CD8-positive, alpha-beta memory T cell (primary cell): ENCODE data around the gene MYH10. TPM values are rescaled to one million over a fixed set of nuclear protein-coding genes. Genes with fewer than 3 reads are reported as not detected.
"Not testable (repeated sequence)": the region's sequence is repeated elsewhere in the genome, so short reads cannot be mapped to it uniquely, and the experiment has no call there.

Source experiments
- CTCF ChIA-PET: fragments of 350-600 bp; sonication (Branson Sonifier 250); formaldehyde crosslinking; loops from one replicate; lab custom pipeline; 2021; ENCODE audit warnings: antibody characterized with exemption; lab: Charles Lee
- POLR2A ChIA-PET: fragments of 350-600 bp; sonication (Branson Sonifier 250); formaldehyde crosslinking; loops from one replicate; lab custom pipeline; 2021; ENCODE audit warnings: antibody characterized with exemption; lab: Charles Lee
- DNase-seq, 5 donors: peaks; one replicate each; pipeline versions ENCODE4 v3.0.0 to v3.0.0-alpha.2; 2020 to 2022; ENCODE audit warnings: mixed read lengths in 1 of 5
- H3K27ac ChIP-seq: one replicate; pipeline ENCODE4 v1.7.0; 2013; ENCODE audit warnings: low read depth, mild to moderate bottlenecking, low read length, moderate library complexity
- H3K27me3 ChIP-seq: 2 replicates; pipeline ENCODE4 v1.7.0; 2013; ENCODE audit warnings: low read length, mild to moderate bottlenecking; ENCODE audit not compliant: insufficient read depth, poor library complexity, severe bottlenecking
- H3K36me3 ChIP-seq: 2 replicates; pipeline ENCODE4 v1.7.0; 2013; ENCODE audit warnings: mild to moderate bottlenecking, low read length, moderate library complexity; ENCODE audit not compliant: insufficient read depth
- H3K4me1 ChIP-seq: 2 replicates; pipeline ENCODE4 v1.7.0; 2013; ENCODE audit warnings: mild to moderate bottlenecking, low read length, moderate library complexity; ENCODE audit not compliant: insufficient read depth
- H3K4me3 ChIP-seq: 2 replicates; pipeline ENCODE4 v1.7.0; 2013; ENCODE audit warnings: mild to moderate bottlenecking, low read length
- H3K9me3 ChIP-seq: 2 replicates; pipeline ENCODE4 v1.7.0; 2013; ENCODE audit warnings: mild to moderate bottlenecking, low read length
- H3K27ac Mint-ChIP-seq, 8 donors: one replicate each; pipeline ENCODE4 v1.8.0; 2020 to 2021; ENCODE audit warnings: mixed read lengths in 8 of 8, mild to moderate bottlenecking in 6 of 8, inconsistent platforms in 3 of 8, moderate library complexity in 3 of 8
- H3K27me3 Mint-ChIP-seq, 2 donors: one replicate each; pipeline ENCODE4 v1.8.0; 2020 to 2021; ENCODE audit warnings: mixed read lengths in 2 of 2, mild to moderate bottlenecking in 1 of 2, moderate library complexity in 1 of 2
- H3K36me3 Mint-ChIP-seq, 3 donors: one replicate each; pipeline ENCODE4 v1.8.0; 2020 to 2021; ENCODE audit warnings: mixed read lengths in 3 of 3, inconsistent platforms in 1 of 3, mild to moderate bottlenecking in 1 of 3
- H3K4me1 Mint-ChIP-seq, 3 donors: one replicate each; pipeline ENCODE4 v1.8.0; 2020 to 2021; ENCODE audit warnings: mixed read lengths in 3 of 3, inconsistent platforms in 1 of 3, mild to moderate bottlenecking in 1 of 3
- H3K4me3 Mint-ChIP-seq, 7 donors: one replicate each; pipeline ENCODE4 v1.8.0; 2020 to 2021; ENCODE audit warnings: mixed read lengths in 7 of 7, mild to moderate bottlenecking in 6 of 7, moderate library complexity in 4 of 7, inconsistent platforms in 2 of 7
- H3K9me3 Mint-ChIP-seq, 5 donors: one replicate each; pipeline ENCODE4 v1.8.0; 2020 to 2022; ENCODE audit warnings: mixed read lengths in 5 of 5, mild to moderate bottlenecking in 3 of 5, moderate library complexity in 2 of 5, inconsistent platforms in 1 of 5
- polyA plus RNA-seq: library from polyadenylated mRNA; unstranded; fragments of 300-500 nt; fragmentation: Illumina TruSeq; gene quantifications from one replicate; pipeline ENCODE4 v1.2.3, GENCODE V29; 2021
- total RNA-seq, 2 experiments: library from RNA; stranded (reverse); gene quantifications; one replicate each; pipeline ENCODE4 v1.2.3, GENCODE V29; 2021

MYH10 gene
- total and polyA plus RNA-seq, 3 experiments from 2014 or later: 2.4 to 7.5 (median 6.7) TPM

DNA sequence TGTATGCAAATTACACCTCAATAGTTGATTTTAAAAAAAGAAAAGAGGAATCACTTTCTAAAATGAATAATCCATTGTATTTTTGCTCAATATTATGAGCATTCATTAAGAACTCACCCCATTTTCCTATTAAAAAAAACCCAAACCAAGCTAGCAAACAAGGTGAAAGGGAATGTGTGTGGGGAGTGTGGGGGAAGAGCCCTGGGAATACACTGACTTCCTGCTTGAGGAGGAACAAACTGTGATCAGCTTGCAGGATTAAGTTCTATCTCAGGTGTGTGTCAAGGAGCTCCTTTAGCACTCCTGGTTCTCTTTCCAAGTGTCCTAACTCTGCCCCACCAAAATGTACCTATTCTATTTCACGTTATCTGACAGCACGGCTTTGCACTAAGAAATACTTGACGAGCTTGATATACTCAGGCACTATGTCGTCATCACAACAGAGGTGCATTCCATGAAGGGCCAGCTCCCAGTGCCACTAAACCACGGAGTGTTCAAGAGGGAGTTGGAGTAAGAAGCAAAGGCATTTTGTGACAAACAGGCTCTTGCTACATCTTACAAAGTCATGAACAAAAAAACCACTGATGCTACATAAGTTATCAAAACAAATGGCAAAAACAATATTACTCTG is 73.2 kb downstream of the MYH10 start:
- H3K9me3 ChIP-seq: no peaks in the 10 kb centered on the region
- Mint-ChIP-seq H3K27ac (no peak overlapping the region), H3K4me3 (no peak overlapping the region), H3K4me1 (no peaks in the 10 kb centered on the region), H3K9me3 (no peaks in the 10 kb centered on the region), H3K27me3 (peaks cover 10 to 62% of the 10 kb centered on the region in 2 donors), H3K36me3 (no peaks in the 10 kb centered on the region)
- H3K36me3 ChIP-seq: no peaks in the 10 kb centered on the region
- CTCF ChIA-PET: no interaction called here
- no peak overlapping the region for H3K4me3 ChIP-seq
- no peaks in the 10 kb centered on the region for H3K4me1 ChIP-seq
- no peaks in the 10 kb centered on the region for H3K27me3 ChIP-seq
- DNase-seq: no peak
- no peak overlapping the region for H3K27ac ChIP-seq
- POLR2A ChIA-PET: no interaction called here

DNA sequence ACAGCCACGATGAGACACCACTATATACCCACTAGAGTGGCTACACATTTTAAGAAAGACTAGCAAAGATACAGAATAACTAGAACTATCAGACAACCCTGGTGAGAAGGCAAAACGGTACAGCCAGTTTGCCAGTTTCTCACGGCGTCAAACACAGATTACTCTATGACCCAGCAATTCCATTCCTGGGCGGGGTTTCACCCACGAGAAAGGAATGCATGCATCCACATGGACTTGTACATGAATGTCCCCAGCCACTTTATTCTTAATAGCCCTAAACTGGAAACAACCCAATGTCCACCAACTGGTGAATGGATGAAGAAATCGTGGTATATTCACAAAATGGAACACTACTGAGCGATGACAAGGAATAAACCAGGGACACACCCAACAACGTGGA is 74.5 kb downstream of the MYH10 start:
- H3K4me1 Mint-ChIP-seq: no peaks in the 10 kb centered on the region
- H3K36me3 Mint-ChIP-seq: no peaks in the 10 kb centered on the region
- no peaks in the 10 kb centered on the region for H3K9me3 Mint-ChIP-seq
- no peak overlapping the region for H3K27ac Mint-ChIP-seq
- POLR2A ChIA-PET: no interaction called here
- H3K36me3 ChIP-seq: no peaks in the 10 kb centered on the region
- peaks cover 10 to 62% of the 10 kb centered on the region in 2 donors for H3K27me3 Mint-ChIP-seq
- CTCF ChIA-PET: no interaction called here
- H3K4me3 Mint-ChIP-seq: no peak overlapping the region
- no peaks in the 10 kb centered on the region for H3K9me3 ChIP-seq
- H3K4me3 ChIP-seq: no peak overlapping the region
- no peak overlapping the region for H3K27ac ChIP-seq
- H3K4me1 ChIP-seq: no peaks in the 10 kb centered on the region
- no peak for DNase-seq
- H3K27me3 ChIP-seq: no peaks in the 10 kb centered on the region

DNA sequence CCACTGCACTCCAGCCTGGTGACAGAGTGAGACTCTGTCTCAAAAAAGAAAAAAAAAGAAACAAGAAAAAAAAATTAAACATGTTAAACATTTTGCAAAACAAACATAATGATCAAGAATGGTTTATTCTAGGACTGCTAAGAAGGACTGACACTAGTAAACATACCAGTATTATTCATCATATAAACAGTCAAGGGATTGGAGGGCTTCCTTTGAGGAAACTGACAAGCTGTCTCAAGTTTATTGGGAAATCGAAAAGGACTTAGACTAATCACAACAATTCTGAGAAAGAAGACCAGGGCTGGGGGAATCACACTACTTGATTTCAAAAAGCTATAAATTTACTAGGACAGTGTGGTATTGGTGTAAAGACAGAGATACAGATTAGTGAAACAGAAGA is 75.5 kb downstream of the MYH10 start:
- H3K4me1 ChIP-seq: no peaks in the 10 kb centered on the region
- H3K27ac ChIP-seq: no peak overlapping the region
- Mint-ChIP-seq H3K36me3 (no peaks in the 10 kb centered on the region), H3K27ac (no peak overlapping the region), H3K4me3 (no peak overlapping the region), H3K4me1 (no peaks in the 10 kb centered on the region), H3K9me3 (no peaks in the 10 kb centered on the region), H3K27me3 (peaks cover 7 to 55% of the 10 kb centered on the region in 2 donors)
- POLR2A ChIA-PET: no interaction called here
- no peaks in the 10 kb centered on the region for H3K27me3 ChIP-seq
- no peaks in the 10 kb centered on the region for H3K9me3 ChIP-seq
- DNase-seq: no peak
- no peak overlapping the region for H3K4me3 ChIP-seq
- H3K36me3 ChIP-seq: no peaks in the 10 kb centered on the region
- CTCF ChIA-PET: no interaction called here

DNA sequence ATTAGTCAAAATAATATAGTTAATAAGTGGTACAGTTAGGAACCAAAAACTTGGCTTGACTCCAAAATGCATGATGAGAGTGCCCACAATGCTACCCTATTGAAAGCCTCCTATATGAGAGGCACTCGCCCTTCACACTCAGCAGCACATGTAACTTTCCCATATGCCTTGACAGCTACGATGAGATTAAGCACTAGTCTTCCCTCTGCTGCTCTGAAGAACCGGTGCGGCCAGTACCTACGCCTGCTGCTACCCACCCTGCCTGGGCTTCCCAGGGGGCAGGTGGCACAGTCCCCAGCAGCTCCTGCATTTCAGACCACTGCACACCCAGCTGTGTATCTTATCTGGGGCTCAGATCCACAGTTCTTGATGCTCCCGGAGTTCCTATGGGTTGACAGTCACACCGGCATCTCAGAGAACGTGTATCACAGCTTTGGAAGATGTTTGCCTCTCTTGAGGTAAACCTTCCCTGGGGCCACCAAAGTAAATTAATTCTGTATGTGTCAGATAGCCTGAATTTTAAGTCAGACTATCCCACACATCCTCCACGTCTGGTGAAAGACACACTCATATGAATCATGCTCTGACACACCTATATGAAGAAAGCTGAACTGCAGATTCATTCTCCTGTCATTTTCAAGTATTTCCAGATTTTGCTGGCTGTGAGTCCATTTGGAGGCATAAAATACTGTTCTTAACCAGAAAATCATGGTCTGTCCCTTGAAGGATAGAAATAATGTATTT is 77.8 kb downstream of the MYH10 start:
- H3K4me3 ChIP-seq: no peak overlapping the region
- H3K9me3 Mint-ChIP-seq: no peaks in the 10 kb centered on the region
- H3K27ac ChIP-seq: no peak overlapping the region
- H3K4me1 ChIP-seq: no peaks in the 10 kb centered on the region
- no peak overlapping the region for H3K4me3 Mint-ChIP-seq
- CTCF ChIA-PET: no interaction called here
- no peaks in the 10 kb centered on the region for H3K36me3 Mint-ChIP-seq
- DNase-seq: no peak
- no peaks in the 10 kb centered on the region for H3K9me3 ChIP-seq
- peaks cover 7 to 55% of the 10 kb centered on the region in 2 donors for H3K27me3 Mint-ChIP-seq
- no peaks in the 10 kb centered on the region for H3K36me3 ChIP-seq
- no peaks in the 10 kb centered on the region for H3K4me1 Mint-ChIP-seq
- H3K27ac Mint-ChIP-seq: no peak overlapping the region
- H3K27me3 ChIP-seq: no peaks in the 10 kb centered on the region
- POLR2A ChIA-PET: no interaction called here

DNA sequence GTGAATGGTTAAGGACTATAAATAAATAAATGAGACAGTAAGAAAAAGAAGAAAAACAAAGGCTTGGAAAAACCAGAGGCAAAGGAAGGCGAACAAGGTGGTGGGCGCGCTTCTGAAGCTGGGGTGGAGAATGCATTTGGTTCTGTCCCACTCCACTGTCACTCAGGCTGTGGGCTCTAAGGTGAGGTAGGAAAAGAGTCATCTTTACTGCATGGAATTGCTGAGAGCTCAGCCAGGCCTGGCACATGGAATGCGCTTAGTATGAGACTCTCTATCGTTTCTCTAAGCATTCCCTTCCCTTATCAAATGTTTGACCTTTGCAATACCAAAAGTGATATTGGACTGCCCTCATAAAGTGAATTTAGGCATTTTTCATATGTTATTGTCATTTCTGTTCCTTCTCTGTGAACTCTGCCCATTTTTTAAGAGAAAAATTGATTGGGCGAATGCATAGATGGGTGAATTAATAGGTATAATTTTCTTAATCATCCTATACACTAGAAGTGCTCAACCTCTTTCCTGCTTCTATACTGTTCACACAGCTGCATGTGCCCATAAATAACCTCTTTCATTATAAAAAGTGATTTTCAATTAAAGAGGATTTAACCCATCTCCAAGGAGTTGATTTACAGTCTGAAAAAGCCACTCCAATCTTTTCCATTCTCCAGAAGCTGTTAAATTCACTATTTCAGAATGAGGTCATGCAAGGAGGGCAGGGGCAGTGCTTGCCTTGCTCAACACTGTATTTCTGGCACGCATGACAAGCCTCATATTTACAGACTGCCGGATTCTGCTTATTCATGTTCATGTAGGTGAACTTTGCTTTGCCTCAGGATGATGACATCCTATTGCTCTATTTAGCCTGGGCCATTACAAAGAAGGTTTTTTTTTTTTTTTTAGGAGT is 87.7 kb downstream of the MYH10 start:
- Mint-ChIP-seq H3K9me3 (no peaks in the 10 kb centered on the region), H3K4me1 (no peaks in the 10 kb centered on the region), H3K36me3 (no peaks in the 10 kb centered on the region), H3K27me3 (peaks cover 1 to 18% of the 10 kb centered on the region in 2 donors), H3K4me3 (no peak overlapping the region), H3K27ac (no peak overlapping the region)
- POLR2A ChIA-PET: no interaction called here
- H3K9me3 ChIP-seq: no peaks in the 10 kb centered on the region
- H3K4me3 ChIP-seq: no peak overlapping the region
- no peaks in the 10 kb centered on the region for H3K36me3 ChIP-seq
- no peaks in the 10 kb centered on the region for H3K27me3 ChIP-seq
- H3K4me1 ChIP-seq: no peaks in the 10 kb centered on the region
- no peak overlapping the region for H3K27ac ChIP-seq
- DNase-seq: no peak
- CTCF ChIA-PET: no interaction called here

DNA sequence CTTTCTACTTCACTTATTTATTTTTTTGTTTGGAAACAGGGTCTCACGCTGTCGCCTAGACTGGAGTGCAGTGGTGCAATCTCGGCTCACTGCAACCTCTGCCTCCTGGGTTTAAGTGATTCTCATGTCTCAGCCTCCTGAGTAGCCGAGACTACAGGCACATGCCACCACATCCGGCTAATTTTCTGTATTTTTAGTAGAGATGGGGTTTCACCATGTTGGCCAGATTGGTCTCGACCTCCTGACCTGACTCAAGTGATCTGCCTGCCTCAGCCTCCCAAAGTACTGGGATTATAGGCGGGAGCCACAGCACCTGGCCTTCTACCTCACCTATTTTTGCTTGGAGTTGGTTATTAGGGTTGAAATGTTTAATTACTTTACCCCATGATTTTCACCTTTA is 90.5 kb downstream of the MYH10 start:
- H3K9me3 ChIP-seq, DNase-seq, H3K4me3 ChIP-seq, H3K36me3 ChIP-seq, H3K27me3 Mint-ChIP-seq, H3K4me1 Mint-ChIP-seq, H3K36me3 Mint-ChIP-seq, H3K4me3 Mint-ChIP-seq, CTCF ChIA-PET, H3K4me1 ChIP-seq, POLR2A ChIA-PET, H3K27ac Mint-ChIP-seq, H3K27me3 ChIP-seq, H3K27ac ChIP-seq, H3K9me3 Mint-ChIP-seq: not testable (repeated sequence)

DNA sequence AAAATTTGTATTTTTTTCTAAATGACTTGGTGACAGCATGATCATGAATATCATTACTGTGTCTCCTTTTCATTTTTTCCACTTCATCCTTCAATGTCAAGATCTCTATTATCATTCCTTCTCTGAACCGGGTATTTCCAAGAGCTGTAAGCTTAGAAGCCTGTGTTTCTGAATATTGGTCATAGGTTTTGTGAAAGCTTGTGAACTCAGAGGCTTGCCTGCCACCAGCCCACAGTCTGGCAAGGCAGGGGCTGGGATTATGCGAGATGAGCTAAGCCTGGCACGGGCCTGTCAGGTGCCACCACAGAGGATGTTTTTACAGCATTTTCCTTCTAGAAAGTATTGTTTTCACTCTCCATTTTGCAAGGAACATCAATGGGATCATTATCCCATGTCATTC is 92.8 kb downstream of the MYH10 start:
- no peak overlapping the region for H3K4me3 ChIP-seq
- POLR2A ChIA-PET: no interaction called here
- CTCF ChIA-PET: no interaction called here
- Mint-ChIP-seq H3K4me3 (no peak overlapping the region), H3K9me3 (no peaks in the 10 kb centered on the region), H3K36me3 (no peaks in the 10 kb centered on the region), H3K4me1 (no peaks in the 10 kb centered on the region), H3K27me3 (peaks cover 0 to 4% of the 10 kb centered on the region in 2 donors), H3K27ac (no peak overlapping the region)
- no peak for DNase-seq
- no peaks in the 10 kb centered on the region for H3K9me3 ChIP-seq
- no peaks in the 10 kb centered on the region for H3K4me1 ChIP-seq
- H3K27ac ChIP-seq: no peak overlapping the region
- no peaks in the 10 kb centered on the region for H3K36me3 ChIP-seq
- H3K27me3 ChIP-seq: no peaks in the 10 kb centered on the region
